SK-N-MC (cell line): ENCODE data around the gene KLHL12.

Experiments used
- DNase-seq: peaks from one replicate; pipeline ENCODE4 v3.0.0-alpha.2; 2011; ENCODE audit warnings: low read depth, low spot score
- H3K27ac ChIP-seq: fragments of 200-600 bp; sonication (generic); 2 replicates; pipeline ENCODE4 v1.5.1; 2016; ENCODE audit warnings: mixed run types
- H3K36me3 ChIP-seq: fragments of 200-600 bp; sonication (generic); 2 replicates; pipeline ENCODE4 v1.6.1; 2017; ENCODE audit warnings: antibody characterized with exemption, low read length, mixed read lengths; ENCODE audit not compliant: insufficient read depth
- H3K4me3 ChIP-seq: fragments of 200-600 bp; sonication (generic); 2 replicates; pipeline ENCODE4 v1.5.1; 2016
- H3K9ac ChIP-seq: fragments of 200-600 bp; sonication (generic); 2 replicates; pipeline ENCODE4 v1.8.0; 2017; ENCODE audit warnings: mixed run types, mixed read lengths; ENCODE audit not compliant: insufficient read length
- H3K9me3 ChIP-seq: fragments of 200-600 bp; sonication (generic); 2 replicates; pipeline ENCODE4 v1.6.1; 2017; ENCODE audit warnings: low read depth, mild to moderate bottlenecking, antibody characterized with exemption, low read length, moderate library complexity, mixed read lengths
- EZH2 ChIP-seq: fragments of 200-600 bp; sonication (generic); IDR thresholded peaks from one replicate; pipeline ENCODE4 v1.6.1; 2017; ENCODE audit warnings: antibody characterized with exemption
- FOXP2 ChIP-seq: optimal IDR thresholded peaks from 2 replicates; pipeline ENCODE3; 2011; ENCODE audit warnings: mild to moderate bottlenecking, moderate library complexity; ENCODE audit not compliant: insufficient read depth; ENCODE audit errors: extremely low read length, control extremely low read depth
- POLR2AphosphoS5 ChIP-seq: IDR thresholded peaks from 2 replicates; pipeline ENCODE4 v1.6.1; 2012; ENCODE audit warnings: mild to moderate bottlenecking, low read depth, low read length, borderline replicate concordance

Gene KLHL12

GRCh38 chr1:202880961-202881460 is 46.0 kb downstream of the KLHL12 start:
- no peak overlapping the region for H3K9ac ChIP-seq
- 0 out of 2 replicates have a peak, but pooled peaks cover 6% of the 10 kb centered on the region for H3K36me3 ChIP-seq
- DNase-seq: no peak
- no peak for TF ChIP-seq POLR2AphosphoS5
- no peak for TF ChIP-seq EZH2
- no peak for TF ChIP-seq FOXP2
- no peaks in the 10 kb centered on the region for H3K9me3 ChIP-seq
- no peak overlapping the region for H3K4me3 ChIP-seq
- H3K27ac ChIP-seq: no peak overlapping the region

GRCh38 chr1:202880062-202880461 is 47.0 kb downstream of the KLHL12 start:
- Histone ChIP-seq H3K9me3 (no peaks in the 10 kb centered on the region), H3K4me3 (no peak overlapping the region), H3K27ac (no peak overlapping the region), H3K9ac (no peak overlapping the region), H3K36me3 (0 out of 2 replicates have a peak, but pooled peaks cover 6% of the 10 kb centered on the region)
- TF ChIP-seq FOXP2 (no peak), POLR2AphosphoS5 (no peak), EZH2 (no peak)
- no peak for DNase-seq

GRCh38 chr1:202879128-202879527 is 47.9 kb downstream of the KLHL12 start:
- Histone ChIP-seq H3K9ac (no peak overlapping the region), H3K9me3 (no peaks in the 10 kb centered on the region), H3K27ac (no peak overlapping the region), H3K4me3 (no peak overlapping the region), H3K36me3 (0 out of 2 replicates have a peak, but pooled peaks cover 6% of the 10 kb centered on the region)
- DNase-seq: no peak
- TF ChIP-seq FOXP2: no peak
- no peak for TF ChIP-seq POLR2AphosphoS5
- TF ChIP-seq EZH2: no peak

- no peaks in the 10 kb centered on the region for H3K36me3 ChIP-seq
- no peak for TF ChIP-seq EZH2
- TF ChIP-seq POLR2AphosphoS5: no peak
- no peak for TF ChIP-seq FOXP2
- no peak overlapping the region for H3K27ac ChIP-seq
- no peak overlapping the region for H3K9ac ChIP-seq
- no peaks in the 10 kb centered on the region for H3K9me3 ChIP-seq
- DNase-seq: no peak
- H3K4me3 ChIP-seq: no peak overlapping the region
These were observed 54.0 kb downstream of the KLHL12 start for GRCh38 chr1:202873026-202873425.

- no peaks in the 10 kb centered on the region for H3K9me3 ChIP-seq
- H3K36me3 ChIP-seq: no peaks in the 10 kb centered on the region
- no peak overlapping the region for H3K9ac ChIP-seq
- H3K27ac ChIP-seq: no peak overlapping the region
- TF ChIP-seq EZH2 (no peak), POLR2AphosphoS5 (no peak), FOXP2 (no peak)
- DNase-seq: no peak
- no peak overlapping the region for H3K4me3 ChIP-seq
These were observed 55.7 kb downstream of the KLHL12 start for GRCh38 chr1:202871367-202871766.

GRCh38 chr1:202862679-202863560 is 64.1 kb downstream of the KLHL12 start:
- H3K27ac ChIP-seq: no peak overlapping the region
- no peak for TF ChIP-seq FOXP2
- TF ChIP-seq EZH2: no peak
- TF ChIP-seq POLR2AphosphoS5: no peak
- H3K4me3 ChIP-seq: no peak overlapping the region
- H3K9me3 ChIP-seq: no peaks in the 10 kb centered on the region
- no peak for DNase-seq
- H3K9ac ChIP-seq: no peak overlapping the region
- no peaks in the 10 kb centered on the region for H3K36me3 ChIP-seq

- H3K36me3 ChIP-seq: no peaks in the 10 kb centered on the region
- H3K9me3 ChIP-seq: no peaks in the 10 kb centered on the region
- H3K27ac ChIP-seq: no peak overlapping the region
- TF ChIP-seq EZH2 (peak; percentile 65), POLR2AphosphoS5 (no peak), FOXP2 (no peak)
- H3K4me3 ChIP-seq: no peak overlapping the region
- H3K9ac ChIP-seq: no peak overlapping the region
- DNase-seq: no peak
These were observed 65.5 kb downstream of the KLHL12 start for GRCh38 chr1:202861420-202862132.

GRCh38 chr1:202860744-202861419 is 66.2 kb downstream of the KLHL12 start:
- Histone ChIP-seq H3K9me3 (no peaks in the 10 kb centered on the region), H3K9ac (no peak overlapping the region), H3K36me3 (no peaks in the 10 kb centered on the region), H3K27ac (no peak overlapping the region), H3K4me3 (no peak overlapping the region)
- no peak for TF ChIP-seq FOXP2
- no peak for TF ChIP-seq POLR2AphosphoS5
- no peak for TF ChIP-seq EZH2
- DNase-seq: no peak
